ENCODE measurements around the gene SMG6. TPM values are rescaled to one million over a fixed set of nuclear protein-coding genes. Genes with fewer than 3 reads are reported as not detected.

SMG6 gene
- total and polyA plus RNA-seq, 2 of the 8 experiments (the other 6 are each of a cell fraction or from before 2014, with no cell fraction given) = 18.5 to 25.2 TPM

- Histone ChIP-seq H3K4ac (replicated peaks; ENCODE audit: insufficient read length, low read depth, low read length) (no peak overlapping the region), H3K23me2 (ENCODE audit: low read depth, low read length) (no peaks in the 10 kb centered on the region), H3K36me3 (ENCODE audit: control insufficient read depth in 2 of 4, insufficient read depth in 4 of 4, low read length in 3 of 4) (peaks cover 0 to 31% (median 22%) of the 10 kb centered on the region in 4 experiments; a peak in 7 of 8 replicates), H3K27ac (ENCODE audit: low read depth, low read length) (no peak overlapping the region), H2AFZ (ENCODE audit: low read length) (no peak overlapping the region), H3K4me1 (replicated peaks in 1 of 4; ENCODE audit: control insufficient read depth in 3 of 4, insufficient read depth in 4 of 4, low read length in 3 of 4) (no peaks in the 10 kb centered on the region; a peak in 1 of 7 replicates), H2BK12ac (ENCODE audit: low read depth, low read length) (no peak overlapping the region), H4K20me1 (replicated peaks in 1 of 2; ENCODE audit: control insufficient read depth in 1 of 2, insufficient read depth in 2 of 2, low read length in 2 of 2) (peaks cover 4% of the 10 kb centered on the region in 2 experiments), H3K9me3 (ENCODE audit: insufficient read depth in 2 of 2, low read depth in 1 of 2, low read length in 1 of 2) (no peaks in the 10 kb centered on the region), H3K79me1 (ENCODE audit: low read depth, low read length) (no peaks in the 10 kb centered on the region), H3K23ac (ENCODE audit: insufficient read length) (no peak overlapping the region), H3K4me2 (ENCODE audit: insufficient read depth in 1 of 2, low read depth in 2 of 2, low read length in 2 of 2) (no peak overlapping the region), H4K91ac (replicated peaks; ENCODE audit: insufficient read length, low read length) (no peak overlapping the region), H3K56ac (replicated peaks; ENCODE audit: insufficient read length, low read depth, low read length) (no peak overlapping the region), H2BK15ac (ENCODE audit: low read length) (no peak overlapping the region), H3K14ac (ENCODE audit: insufficient read length) (no peak overlapping the region), H3K27me3 (replicated peaks in 1 of 4; ENCODE audit: control insufficient read depth in 3 of 4, extremely low read depth in 1 of 4, insufficient read depth in 3 of 4, low read length in 3 of 4) (no peaks in the 10 kb centered on the region), H3K4me3 (ENCODE audit: extremely low read depth in 1 of 4, insufficient read depth in 2 of 4, low read depth in 3 of 4, low read length in 4 of 4) (no peak overlapping the region), H2BK20ac (ENCODE audit: low read length) (no peak overlapping the region), H4K8ac (ENCODE audit: extremely low read depth, insufficient read depth, low read length) (no peak overlapping the region), H3K79me2 (ENCODE audit: control insufficient read depth in 1 of 2, insufficient read depth in 2 of 2, low read length in 2 of 2) (no peaks in the 10 kb centered on the region), H4K5ac (ENCODE audit: insufficient read length, low read depth, low read length) (no peak overlapping the region), H2BK5ac (ENCODE audit: low read depth, low read length) (no peak overlapping the region), H2BK120ac (replicated peaks; ENCODE audit: low read depth, low read length) (no peak overlapping the region), H3K18ac (ENCODE audit: extremely low read depth, low read length) (no peak overlapping the region), H3K9ac (replicated peaks in 1 of 4; ENCODE audit: extremely low read depth in 1 of 4, low read depth in 3 of 4, low read length in 3 of 4) (no peak overlapping the region), H2AK5ac (ENCODE audit: low read depth, low read length) (no peak overlapping the region)
- CTCF ChIA-PET (ENCODE audit: partially characterized antibody) = interaction anchor here (0.6 to 1.5 kb wide), 4 partner anchors 9 to 483 kb away, joined by 3 to 6 read pairs (median 4); no protein-coding TSS in a partner anchor
- WGBS, 2 experiments (ENCODE audit: extremely low coverage in 1 of 2, insufficient coverage in 1 of 2, insufficient read length in 1 of 2, insufficient replicate concordance in 2 of 2, low coverage in 1 of 2, low lambda C conversion rate in 2 of 2, missing lambda C conversion rate in 1 of 2) = 91% methylated on average over 9 of the region's 9 CpGs; no CpG with 5 or more reads in 1 of the 2 experiments
- no peak for FAIRE-seq
- DNase-seq (ENCODE audit: low read depth in 1 of 2, low spot score in 2 of 2) = no peak
- POLR2A ChIA-PET (ENCODE audit: partially characterized antibody) = interaction anchor here (0.5 to 1.3 kb wide), 2 partner anchors 16 to 40 kb away, joined by 3 read pairs; no protein-coding TSS in a partner anchor
- TF ChIP-seq TCF12 (IDR thresholded peaks at IDR 0.05; ENCODE audit: low read depth, low read length) (no peak), CEBPB (IDR thresholded peaks at IDR 0.05; ENCODE audit: low read depth, low read length) (no peak)
Measured at GRCh38 chr17:2279707-2280106, 23.9 kb downstream of the SMG6 start.
